GM19099 (cell line): ENCODE results near the gene CIT.

ENCODE experiments used
- POLR2A ChIP-seq: IDR thresholded peaks from 3 replicates; pipeline ENCODE4 v1.6.1; 2011; ENCODE audit warnings: low read depth; ENCODE audit not compliant: insufficient read length; ENCODE audit errors: extremely low read depth

CIT gene

DNA sequence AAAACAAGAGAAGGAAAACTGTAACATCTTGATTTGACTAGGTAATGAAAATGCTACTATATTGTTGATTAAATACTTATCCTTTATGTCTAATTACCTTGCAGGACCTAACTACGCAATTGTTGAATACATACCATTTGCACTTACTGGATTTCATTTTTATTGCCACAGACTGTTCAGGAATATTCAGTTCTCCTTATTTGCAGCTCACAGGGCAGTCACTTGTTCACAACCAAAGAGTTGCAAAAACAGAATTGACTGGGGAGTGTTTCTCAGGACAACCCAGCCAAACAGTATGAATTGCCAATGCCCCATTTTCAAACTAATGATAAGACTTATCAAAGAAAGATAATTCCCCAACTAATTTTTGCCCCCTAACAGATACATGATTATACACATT is 49.4 kb downstream of the CIT start:
- no peak for TF ChIP-seq POLR2A

DNA sequence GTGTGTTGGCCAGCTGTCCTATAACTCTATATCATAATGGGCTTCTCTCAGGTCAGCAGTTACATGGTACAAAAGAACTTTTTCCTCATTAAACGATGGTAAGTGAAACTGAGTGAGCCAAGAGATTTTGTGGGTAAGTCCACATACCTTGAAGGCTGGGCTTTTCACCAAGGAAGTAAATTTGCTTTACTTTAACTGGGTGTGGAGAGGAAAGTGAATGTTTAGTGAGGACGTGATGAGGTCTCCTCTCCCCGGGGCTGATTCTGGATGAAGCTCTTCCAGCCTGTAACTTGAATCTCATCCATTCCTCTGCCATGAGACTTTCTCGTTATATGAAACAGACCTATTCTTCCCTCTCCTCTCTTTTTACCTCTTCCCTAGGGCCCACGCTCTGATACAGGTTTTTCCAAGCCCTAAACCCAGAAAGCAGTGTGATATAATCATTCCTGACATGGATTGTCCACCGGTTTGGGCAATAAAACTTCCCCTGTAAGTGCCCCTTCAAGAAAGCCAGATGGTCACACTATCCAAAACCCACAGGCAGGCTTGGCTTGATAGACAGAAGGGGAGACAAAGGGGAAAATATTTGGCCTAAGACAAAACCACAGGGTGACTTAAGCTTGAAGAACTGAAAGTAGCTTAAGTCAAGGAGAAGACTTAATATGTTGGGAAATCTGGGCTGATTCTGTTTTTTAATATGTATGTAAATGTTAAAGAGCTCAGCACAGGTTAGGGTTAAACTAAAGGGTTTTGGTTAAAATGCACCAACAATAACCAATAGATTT is 50.3 kb downstream of the CIT start:
- no peak for TF ChIP-seq POLR2A

DNA sequence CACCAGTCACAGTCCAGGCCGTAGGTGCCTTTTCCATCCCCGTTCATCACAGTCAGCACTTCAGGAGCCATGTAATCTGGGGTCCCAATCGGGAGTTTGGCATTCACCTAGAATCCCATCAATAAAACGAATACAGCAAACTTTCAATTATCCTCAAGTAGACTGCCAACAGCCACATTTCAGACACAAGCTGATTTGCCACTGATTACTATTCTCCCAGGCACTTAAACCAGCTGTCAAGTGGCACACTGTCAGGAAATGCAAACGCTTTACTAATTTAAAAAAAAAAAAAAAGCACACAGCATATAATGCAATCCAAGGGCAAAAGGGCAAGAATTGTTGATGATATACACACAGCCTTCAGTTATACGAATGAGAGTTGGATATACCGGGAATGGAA is 51.9 kb downstream of the CIT start:
- no peak for TF ChIP-seq POLR2A

DNA sequence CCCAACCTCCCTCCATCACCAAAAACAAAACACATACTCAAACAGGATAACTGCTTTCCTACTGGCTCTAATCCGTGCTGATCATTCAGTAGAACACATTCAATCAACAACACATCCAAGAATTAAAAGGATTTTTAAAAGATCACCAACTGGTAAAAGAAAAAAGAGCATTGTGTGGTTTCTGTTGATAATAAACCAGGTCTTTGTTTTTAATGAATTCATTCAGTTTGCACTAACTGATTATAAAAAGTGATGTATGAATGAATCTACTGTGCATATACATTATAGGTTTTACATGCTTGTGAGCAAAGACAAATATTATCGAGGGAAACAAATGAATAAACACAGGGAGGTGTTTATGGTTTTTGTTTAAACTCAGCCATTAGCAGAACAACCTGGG is 55.1 kb downstream of the CIT start:
- no peak for TF ChIP-seq POLR2A

DNA sequence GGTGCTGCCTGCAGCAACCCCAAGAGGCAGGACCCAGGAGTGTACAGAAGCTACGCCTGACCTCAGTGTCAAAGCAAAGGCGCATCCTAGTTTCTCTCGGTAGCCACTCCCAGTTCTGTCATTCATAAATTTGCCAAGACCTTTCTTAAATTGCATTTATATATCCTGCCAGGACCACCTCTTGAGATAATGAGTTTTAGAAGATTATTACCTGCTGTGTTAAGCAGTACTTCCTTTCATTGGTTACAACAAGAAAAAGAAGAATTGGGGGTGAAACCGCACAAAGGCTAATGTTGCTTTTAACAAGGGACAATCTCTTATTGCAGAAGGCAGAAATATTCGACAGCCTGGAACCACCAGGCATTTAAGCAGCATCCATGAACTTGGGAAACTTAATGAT is 57.8 kb downstream of the CIT start:
- no peak for TF ChIP-seq POLR2A

DNA sequence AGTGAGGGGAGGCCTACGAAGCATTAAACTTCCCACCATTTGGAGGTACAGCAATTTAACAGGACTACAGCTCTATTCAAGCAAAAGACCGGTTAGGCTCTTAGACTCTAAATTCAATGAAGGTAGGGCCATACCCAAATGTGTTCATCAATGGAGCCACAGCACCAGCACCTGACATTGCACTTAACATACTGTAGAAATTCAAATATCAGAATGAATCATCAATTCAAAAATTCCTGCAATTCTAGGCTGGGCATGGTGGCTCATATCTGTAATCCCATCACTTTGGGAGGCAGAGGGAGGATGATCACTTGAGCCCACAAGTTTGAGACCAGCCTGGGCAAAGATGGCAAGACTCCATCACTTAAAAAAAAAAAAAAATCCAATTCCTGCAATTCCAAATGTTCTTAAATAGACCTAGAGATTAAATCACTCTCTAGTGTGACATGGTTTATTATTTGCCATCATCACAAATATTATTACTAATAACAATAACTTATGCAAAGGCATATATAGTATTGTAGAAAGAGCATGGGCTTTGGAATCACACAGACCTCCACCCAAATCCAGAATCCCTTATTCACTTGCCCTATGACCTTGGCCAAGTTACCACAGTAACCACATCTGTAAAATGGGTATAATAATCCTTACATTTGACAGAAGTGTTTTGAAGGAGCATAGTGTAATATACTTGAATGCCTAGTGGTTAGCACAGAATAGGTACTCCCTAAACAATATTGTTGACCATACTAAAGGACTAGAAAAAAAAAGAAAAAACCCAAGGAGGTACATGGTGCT is 59.4 kb downstream of the CIT start:
- TF ChIP-seq POLR2A: no peak

DNA sequence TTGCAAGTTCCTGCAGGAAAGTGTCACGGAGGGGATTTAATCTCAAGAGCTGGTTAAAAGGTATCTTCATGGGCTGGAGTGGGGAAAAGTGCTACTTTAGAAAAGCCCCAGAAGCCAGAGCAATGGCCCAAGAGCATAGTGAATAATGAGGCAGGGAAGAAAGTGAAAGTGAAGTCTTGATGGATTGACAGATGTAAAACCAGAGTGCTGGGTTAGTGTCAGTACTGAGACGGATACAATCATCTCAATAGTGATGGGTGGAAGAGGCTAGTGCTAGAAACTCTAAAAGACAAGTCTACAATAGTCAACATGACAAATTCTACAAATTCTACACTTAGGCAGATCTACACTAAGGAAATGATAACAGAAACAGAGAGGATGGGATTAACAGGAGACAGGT is 68.1 kb downstream of the CIT start:
- TF ChIP-seq POLR2A: no peak

DNA sequence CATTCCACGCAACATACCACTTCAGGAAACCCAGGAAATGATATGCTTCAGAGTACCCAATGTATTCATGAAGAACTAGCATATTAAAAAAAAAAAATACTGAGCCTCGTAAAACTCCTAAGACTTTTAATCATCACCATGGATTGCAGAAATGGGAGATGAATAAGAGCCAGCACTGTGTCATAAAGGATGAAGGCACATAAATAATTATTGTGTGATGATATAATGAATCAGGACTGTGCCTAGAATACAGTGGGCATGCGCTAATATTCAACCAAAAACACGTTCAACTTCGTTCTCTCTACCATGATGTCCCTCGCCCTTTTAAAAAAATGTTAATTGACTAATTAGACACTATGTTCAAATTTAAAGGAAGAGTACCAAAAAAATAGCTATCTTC is 68.7 kb downstream of the CIT start:
- no peak for TF ChIP-seq POLR2A

DNA sequence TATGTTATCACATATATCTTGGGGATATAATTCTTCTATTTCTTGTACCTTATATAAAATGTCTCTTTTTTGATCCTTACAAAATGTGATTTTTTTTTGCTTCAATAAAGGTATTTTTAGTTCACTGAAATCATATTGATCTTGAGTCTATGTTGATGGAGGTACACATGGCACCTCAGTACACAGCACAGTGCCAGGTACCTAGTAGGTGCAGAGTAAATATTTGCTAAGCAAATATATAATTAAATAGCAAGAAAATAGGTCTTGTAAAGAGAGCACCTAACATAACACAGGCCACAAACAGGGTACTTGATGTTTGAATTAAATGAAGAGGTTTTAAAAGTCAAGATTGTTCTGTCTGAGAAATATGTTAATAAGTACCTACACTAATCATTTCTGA is 69.7 kb downstream of the CIT start:
- no peak for TF ChIP-seq POLR2A

DNA sequence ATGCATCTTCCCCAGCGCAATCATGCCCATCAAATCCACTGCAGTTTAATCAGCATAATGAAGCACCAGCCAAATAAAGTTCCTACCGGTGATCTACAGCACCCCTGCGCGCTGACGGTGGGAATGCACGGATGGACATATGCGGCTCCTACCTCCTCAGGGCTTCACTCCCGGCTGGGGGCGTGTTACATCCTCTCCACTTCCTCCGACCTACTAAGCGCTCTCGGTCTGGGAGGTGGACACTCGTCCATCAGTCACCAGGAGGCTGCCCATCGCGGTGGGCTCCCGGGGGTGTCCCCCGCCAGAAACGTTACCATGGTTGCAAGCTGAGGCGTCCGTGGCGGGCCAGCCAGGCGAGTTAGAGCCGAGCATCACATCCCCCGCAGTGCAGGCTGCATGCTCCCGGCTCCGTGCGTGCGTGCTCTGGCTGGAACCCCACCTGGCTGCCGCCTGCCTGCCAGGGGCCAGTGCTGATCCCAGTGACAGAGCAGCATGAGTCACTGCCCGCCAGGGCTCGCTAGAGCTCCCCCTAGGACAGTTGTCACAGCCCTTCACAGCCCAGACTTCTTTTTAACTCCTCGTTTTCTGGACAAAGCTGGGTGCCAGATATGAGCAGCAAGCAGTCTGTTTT is 73.0 kb downstream of the CIT start:
- no peak for TF ChIP-seq POLR2A

DNA sequence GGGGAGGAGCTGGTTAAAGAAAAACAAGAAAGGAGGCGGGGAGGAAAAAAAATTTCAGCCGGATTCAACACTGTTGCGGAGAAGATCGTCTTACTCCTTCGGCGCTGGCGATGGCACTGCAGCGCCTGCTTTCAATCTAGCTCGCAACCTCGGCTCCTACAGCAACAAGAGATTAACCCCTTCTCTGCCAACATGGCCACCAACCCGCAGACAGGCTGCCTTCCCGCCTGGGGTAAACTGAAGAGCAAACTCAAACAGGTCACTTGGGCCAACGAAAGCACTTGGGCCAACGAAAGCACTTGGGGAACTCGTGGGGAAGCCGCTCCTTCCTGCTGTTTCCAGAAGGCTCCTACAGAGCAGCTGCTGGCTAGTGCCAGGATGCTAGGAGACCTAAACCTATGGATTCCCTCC is 73.7 kb downstream of the CIT start:
- no peak for TF ChIP-seq POLR2A

DNA sequence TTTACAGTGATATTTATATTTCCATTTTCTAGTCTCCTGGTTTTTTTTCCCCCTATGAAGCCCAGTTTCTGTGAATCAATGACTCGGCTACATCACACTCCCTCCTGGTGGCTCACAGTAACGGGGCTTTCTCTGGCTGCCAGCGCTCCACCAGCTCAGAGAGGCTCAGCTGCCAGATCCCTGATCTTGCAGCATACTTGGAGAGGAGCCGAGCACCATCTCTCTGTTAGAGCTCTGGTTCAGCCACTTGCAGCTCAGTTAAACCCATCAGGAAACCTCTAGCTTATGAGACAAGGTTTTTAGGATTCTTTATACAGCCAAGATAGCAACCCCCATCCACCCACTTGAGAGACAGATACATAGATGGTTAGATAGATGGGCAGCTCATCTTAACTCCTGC is 74.6 kb downstream of the CIT start:
- no peak for TF ChIP-seq POLR2A

DNA sequence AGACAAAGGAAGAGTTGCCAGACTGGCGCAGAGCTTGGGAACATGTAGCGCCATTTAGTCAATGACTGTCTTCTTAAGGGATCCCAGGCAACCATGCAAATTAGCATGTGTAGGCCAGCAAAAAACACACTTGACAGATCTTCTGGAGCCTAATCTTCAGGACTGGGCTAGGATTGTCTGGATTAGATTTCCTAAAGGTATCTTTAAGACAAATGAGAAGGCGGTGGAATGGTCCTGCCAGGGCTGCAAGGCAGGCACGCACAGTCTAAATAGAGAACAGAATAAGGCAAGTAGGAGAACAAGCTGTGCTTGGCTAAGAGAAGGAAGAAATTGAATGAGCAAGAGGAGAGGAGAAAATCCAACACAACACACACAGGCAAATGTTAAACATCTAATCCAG is 80.0 kb downstream of the CIT start:
- TF ChIP-seq POLR2A: no peak

DNA sequence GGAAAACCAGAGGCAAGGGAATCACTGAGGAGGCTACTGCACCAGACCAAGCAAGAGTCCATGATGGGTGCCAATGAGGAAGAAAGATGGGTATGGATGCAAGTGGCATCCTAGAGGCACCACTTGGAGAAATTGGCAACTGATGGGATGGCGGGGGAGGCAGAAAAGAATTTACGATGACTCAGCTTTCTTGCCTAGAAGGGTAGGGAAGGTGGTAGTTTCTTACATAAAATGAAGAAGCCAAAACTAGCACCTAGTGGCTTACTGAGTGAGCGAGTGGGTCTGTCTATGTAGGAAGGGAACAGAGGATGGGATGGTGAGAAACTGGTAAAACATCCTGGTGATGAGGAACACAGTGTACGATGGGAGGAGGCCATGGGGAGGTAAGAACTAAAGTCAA is 80.8 kb downstream of the CIT start:
- TF ChIP-seq POLR2A: no peak

DNA sequence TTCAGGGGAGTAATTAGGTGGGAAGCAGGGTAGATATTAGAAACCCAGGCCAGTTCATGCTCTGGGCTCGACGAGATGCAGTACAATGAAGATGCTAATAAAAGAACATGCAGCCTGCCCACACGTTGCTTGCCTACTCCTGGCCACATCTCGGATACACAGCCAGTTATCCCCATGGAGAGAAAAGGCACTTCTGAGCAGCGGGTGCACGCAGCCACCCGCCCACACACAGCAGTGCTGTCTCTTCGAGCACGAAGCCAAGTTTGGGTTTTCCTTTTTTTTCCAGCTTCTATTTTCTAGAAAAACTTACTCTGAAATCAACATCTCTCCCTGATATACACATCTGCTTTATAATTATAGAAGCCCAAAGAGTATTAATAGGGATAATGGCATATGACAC is 85.7 kb downstream of the CIT start:
- TF ChIP-seq POLR2A: no peak

DNA sequence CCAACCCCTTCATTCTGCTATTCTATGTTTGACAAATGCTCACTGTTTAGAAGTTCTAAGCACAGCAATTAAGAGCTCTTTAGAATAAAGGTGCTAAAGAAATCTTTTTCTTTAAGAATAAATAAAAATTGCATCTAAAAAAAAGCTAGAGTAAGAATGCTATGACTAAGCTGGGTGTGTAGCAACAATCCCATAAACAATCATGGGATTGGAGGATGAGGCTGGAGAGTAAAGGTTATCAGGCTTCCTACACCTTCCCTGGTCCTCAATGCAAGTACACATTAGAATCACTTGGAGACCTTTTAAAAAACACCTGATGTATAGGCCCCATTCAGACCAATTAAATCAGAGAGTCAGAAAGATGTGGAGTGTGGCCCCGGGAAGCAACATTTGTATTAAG is 88.3 kb downstream of the CIT start:
- TF ChIP-seq POLR2A: no peak
